ENCODE data around the gene COX7B2.

DNA sequence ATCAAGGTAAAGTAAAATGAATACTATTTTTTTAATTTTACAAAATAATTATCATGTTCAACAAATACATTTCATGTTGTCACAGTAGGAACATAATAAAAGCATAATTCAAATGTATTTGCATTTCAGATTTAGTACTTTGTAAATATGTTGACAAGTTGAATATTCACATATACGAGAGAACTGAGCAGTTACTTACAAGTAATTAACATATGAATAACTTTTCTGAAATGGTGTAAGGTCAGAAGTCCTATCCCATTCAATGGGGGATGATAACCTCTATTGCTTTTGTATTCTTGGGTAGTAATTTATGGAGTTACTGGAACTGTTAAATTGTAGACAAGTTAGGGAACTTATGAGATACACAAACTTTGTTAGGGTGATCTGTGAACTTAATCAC, 191.1 kb downstream of the COX7B2 start:
- TF ChIP-seq, protein P1, sequence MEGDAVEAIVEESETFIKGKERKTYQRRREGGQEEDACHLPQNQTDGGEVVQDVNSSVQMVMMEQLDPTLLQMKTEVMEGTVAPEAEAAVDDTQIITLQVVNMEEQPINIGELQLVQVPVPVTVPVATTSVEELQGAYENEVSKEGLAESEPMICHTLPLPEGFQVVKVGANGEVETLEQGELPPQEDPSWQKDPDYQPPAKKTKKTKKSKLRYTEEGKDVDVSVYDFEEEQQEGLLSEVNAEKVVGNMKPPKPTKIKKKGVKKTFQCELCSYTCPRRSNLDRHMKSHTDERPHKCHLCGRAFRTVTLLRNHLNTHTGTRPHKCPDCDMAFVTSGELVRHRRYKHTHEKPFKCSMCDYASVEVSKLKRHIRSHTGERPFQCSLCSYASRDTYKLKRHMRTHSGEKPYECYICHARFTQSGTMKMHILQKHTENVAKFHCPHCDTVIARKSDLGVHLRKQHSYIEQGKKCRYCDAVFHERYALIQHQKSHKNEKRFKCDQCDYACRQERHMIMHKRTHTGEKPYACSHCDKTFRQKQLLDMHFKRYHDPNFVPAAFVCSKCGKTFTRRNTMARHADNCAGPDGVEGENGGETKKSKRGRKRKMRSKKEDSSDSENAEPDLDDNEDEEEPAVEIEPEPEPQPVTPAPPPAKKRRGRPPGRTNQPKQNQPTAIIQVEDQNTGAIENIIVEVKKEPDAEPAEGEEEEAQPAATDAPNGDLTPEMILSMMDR (IDR thresholded peaks at IDR 0.05) = no peak
- no peak for TF ChIP-seq POLR2AphosphoS5 (IDR thresholded peaks at IDR 0.05)
